Measurements from ENCODE around the gene TRIB2. TPM values are rescaled to one million over a fixed set of nuclear protein-coding genes. Genes with fewer than 3 reads are reported as not detected.

TRIB2 gene
- total RNA-seq, 6 donors from 2014 or later, result 25.4 to 104 (median 42.4) TPM

- H3K36me3 ChIP-seq, result no peaks in the 10 kb centered on the region
- H3K4me3 ChIP-seq, result no peak overlapping the region
- ATAC-seq (ENCODE audit: low FRiP score in 2 of 2) (no peak), DNase-seq (no peak)
- WGBS, 2 donors, result 87 to 94% methylated on average over 9 to 12 of the region's 12 CpGs
- no peaks in the 10 kb centered on the region for H3K4me1 ChIP-seq
- TF ChIP-seq EP300 (IDR thresholded peaks at IDR 0.05) (no peak), POLR2A (IDR thresholded peaks at IDR 0.05) (no peak), POLR2AphosphoS5 (IDR thresholded peaks at IDR 0.05) (no peak), CTCF (IDR thresholded peaks at IDR 0.05) (no peak)
- peaks cover 0 to 3% (median 0%) of the 10 kb centered on the region in 4 donors for H3K9me3 ChIP-seq
- no peak overlapping the region for H3K27ac ChIP-seq
- H3K27me3 ChIP-seq, result no peaks in the 10 kb centered on the region
Measured at GRCh38 chr2:12766421-12766879, 49.7 kb downstream of the TRIB2 start.

GRCh38 chr2:12767541-12767940, 50.8 kb downstream of the TRIB2 start:
- no peaks in the 10 kb centered on the region for H3K4me1 ChIP-seq
- 88 to 91% methylated on average over 8 of the region's 8 CpGs for WGBS, 2 donors
- DNase-seq, result peak in 1 of 2 donors; percentile 29

GRCh38 chr2:12767996-12768624, 51.4 kb downstream of the TRIB2 start:
- no peaks in the 10 kb centered on the region for H3K36me3 ChIP-seq
- no peak for DNase-seq
- WGBS, 2 donors, result 66 to 67% methylated on average over 3 of the region's 3 CpGs
- ATAC-seq (ENCODE audit: low FRiP score in 2 of 2), result no peak
- peaks cover 0 to 3% (median 0%) of the 10 kb centered on the region in 4 donors for H3K9me3 ChIP-seq
- no peaks in the 10 kb centered on the region for H3K27me3 ChIP-seq
- TF ChIP-seq POLR2A (IDR thresholded peaks at IDR 0.05) (no peak), POLR2AphosphoS5 (IDR thresholded peaks at IDR 0.05) (no peak), CTCF (IDR thresholded peaks at IDR 0.05) (no peak), EP300 (IDR thresholded peaks at IDR 0.05) (no peak)
- H3K27ac ChIP-seq, result no peak overlapping the region
- H3K4me1 ChIP-seq, result no peaks in the 10 kb centered on the region
- no peak overlapping the region for H3K4me3 ChIP-seq

More at GRCh38 chr2:12767541-12767940, 50.8 kb downstream of the TRIB2 start:
- TF ChIP-seq EP300 (IDR thresholded peaks at IDR 0.05), result no peak
- no peak for TF ChIP-seq POLR2A (IDR thresholded peaks at IDR 0.05)
- no peak for TF ChIP-seq POLR2AphosphoS5 (IDR thresholded peaks at IDR 0.05)
- TF ChIP-seq CTCF (IDR thresholded peaks at IDR 0.05), result no peak
- no peaks in the 10 kb centered on the region for H3K27me3 ChIP-seq
- H3K27ac ChIP-seq, result no peak overlapping the region
- H3K36me3 ChIP-seq, result no peaks in the 10 kb centered on the region
- peaks cover 0 to 3% (median 0%) of the 10 kb centered on the region in 4 donors for H3K9me3 ChIP-seq
- no peak for ATAC-seq (ENCODE audit: low FRiP score in 2 of 2)
- H3K4me3 ChIP-seq, result no peak overlapping the region

- WGBS, 2 donors, result 42 to 50% methylated on average over 9 of the region's 9 CpGs
Measured at GRCh38 chr2:12769492-12770105, 52.9 kb downstream of the TRIB2 start.

More at GRCh38 chr2:12769492-12770105, 52.9 kb downstream of the TRIB2 start:
- TF ChIP-seq EP300 (IDR thresholded peaks at IDR 0.05) (no peak), CTCF (IDR thresholded peaks at IDR 0.05) (no peak), POLR2A (IDR thresholded peaks at IDR 0.05) (no peak), POLR2AphosphoS5 (IDR thresholded peaks at IDR 0.05) (no peak)
- DNase-seq (peak in 1 of 2 donors; percentile 29), ATAC-seq (ENCODE audit: low FRiP score in 2 of 2) (peak in 1 of 2 donors; percentile 73)
- H3K27me3 ChIP-seq, result no peaks in the 10 kb centered on the region
- H3K4me1 ChIP-seq, result no peaks in the 10 kb centered on the region
- no peak overlapping the region for H3K4me3 ChIP-seq
- no peaks in the 10 kb centered on the region for H3K9me3 ChIP-seq
- H3K36me3 ChIP-seq, result no peaks in the 10 kb centered on the region
- H3K27ac ChIP-seq, result no peak overlapping the region

Data from upper lobe of left lung (tissue), 6 donors.